Immature natural killer cell (primary cell): ENCODE data around the gene ZNF799. TPM values are rescaled to one million over a fixed set of nuclear protein-coding genes. Genes with fewer than 3 reads are reported as not detected.
"Not testable (repeated sequence)": the region's sequence is repeated elsewhere in the genome, so short reads cannot be mapped to it uniquely, and the experiment has no call there.

Experiments used
- DNase-seq, 3 donors: peaks; one replicate each; pipeline ENCODE4 v3.0.0; 2022; ENCODE audit warnings: mixed read lengths in 1 of 3
- H3K27ac Mint-ChIP-seq, 6 donors: one replicate each; pipeline ENCODE4 v1.8.0; 2020; ENCODE audit warnings: mixed read lengths in 6 of 6, mild to moderate bottlenecking in 5 of 6, inconsistent platforms in 4 of 6, moderate library complexity in 3 of 6
- H3K27me3 Mint-ChIP-seq, 3 donors: one replicate each; pipeline ENCODE4 v1.8.0; 2020 to 2021; ENCODE audit warnings: low read depth in 3 of 3, mild to moderate bottlenecking in 3 of 3, mixed read lengths in 3 of 3, moderate library complexity in 3 of 3, inconsistent platforms in 1 of 3
- H3K36me3 Mint-ChIP-seq, 3 donors: one replicate each; pipeline ENCODE4 v1.8.0; 2020; ENCODE audit warnings: mixed read lengths in 3 of 3, inconsistent platforms in 2 of 3, mild to moderate bottlenecking in 2 of 3
- H3K4me1 Mint-ChIP-seq, 2 donors: one replicate each; pipeline ENCODE4 v1.8.0; 2020; ENCODE audit warnings: inconsistent platforms in 2 of 2, mild to moderate bottlenecking in 2 of 2, mixed read lengths in 2 of 2, moderate library complexity in 1 of 2
- H3K4me3 Mint-ChIP-seq, 5 donors: one replicate each; pipeline ENCODE4 v1.8.0; 2020; ENCODE audit warnings: mild to moderate bottlenecking in 5 of 5, mixed read lengths in 5 of 5, inconsistent platforms in 3 of 5, moderate library complexity in 3 of 5
- H3K9me3 Mint-ChIP-seq, 6 donors: one replicate each; pipeline ENCODE4 v1.8.0; 2020; ENCODE audit warnings: mild to moderate bottlenecking in 6 of 6, mixed read lengths in 6 of 6, inconsistent platforms in 4 of 6, moderate library complexity in 3 of 6
- polyA plus RNA-seq, 3 donors: library from polyadenylated mRNA; unstranded; fragments of 300-500 nt; fragmentation: Illumina TruSeq; gene quantifications; one replicate each; pipeline ENCODE4 v1.2.3, GENCODE V29; 2021

The ZNF799 gene
- polyA plus RNA-seq, 3 donors from 2014 or later, result 4.5 to 9.1 (median 4.7) TPM

DNA sequence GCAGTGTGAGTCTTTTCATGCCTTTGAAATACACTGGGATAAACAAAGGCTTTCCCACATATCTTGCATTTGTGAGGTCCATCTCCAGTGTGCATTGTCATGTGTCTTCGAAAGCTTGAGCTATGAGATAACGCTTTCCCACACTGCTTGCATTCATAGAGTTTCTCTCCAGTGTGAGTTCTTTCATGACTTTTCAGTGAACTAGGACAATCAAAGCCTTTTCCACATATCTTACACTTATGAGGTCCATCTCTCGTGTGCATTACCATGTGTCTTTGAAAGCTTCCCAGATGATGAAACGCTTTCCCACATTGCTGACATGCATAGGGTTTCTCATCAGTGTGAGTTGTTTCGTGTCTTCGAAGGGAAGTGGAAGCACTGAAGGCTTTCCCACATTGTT, 9.9 kb downstream of the ZNF799 start:
- not testable (repeated sequence) for H3K4me3 Mint-ChIP-seq, H3K27me3 Mint-ChIP-seq, H3K27ac Mint-ChIP-seq, DNase-seq
- peaks cover 0 to 10% of the 10 kb centered on the region in 2 donors for H3K4me1 Mint-ChIP-seq
- H3K9me3 Mint-ChIP-seq, result peaks cover 0 to 38% (median 11%) of the 10 kb centered on the region in 6 donors
- H3K36me3 Mint-ChIP-seq, result peaks cover 44 to 71% (median 61%) of the 10 kb centered on the region in 3 donors

DNA sequence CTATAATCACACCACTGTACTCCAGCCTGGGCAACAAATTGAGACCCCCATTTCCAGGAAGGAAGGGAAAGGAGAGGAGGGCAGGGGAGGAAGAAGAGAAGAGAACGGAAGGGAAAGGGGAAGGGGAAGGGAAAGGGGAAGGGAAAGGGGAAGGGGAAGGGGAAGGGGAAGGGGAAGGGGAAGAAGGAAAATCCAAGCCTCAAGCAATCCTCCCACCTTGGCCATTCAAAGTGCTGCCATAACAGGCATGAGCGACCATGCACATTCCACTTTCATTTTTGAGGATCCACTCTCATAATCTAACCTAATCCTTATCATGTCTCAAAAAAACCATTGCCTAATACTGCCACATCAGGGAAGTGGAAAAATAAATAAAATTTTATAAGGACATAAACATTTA, 14.7 kb downstream of the ZNF799 start:
- not testable (repeated sequence) for DNase-seq, H3K4me3 Mint-ChIP-seq, H3K27me3 Mint-ChIP-seq, H3K27ac Mint-ChIP-seq, H3K4me1 Mint-ChIP-seq
- Mint-ChIP-seq H3K36me3 (peaks cover 36 to 58% (median 53%) of the 10 kb centered on the region in 3 donors), H3K9me3 (peaks cover 0 to 41% (median 9%) of the 10 kb centered on the region in 6 donors)

DNA sequence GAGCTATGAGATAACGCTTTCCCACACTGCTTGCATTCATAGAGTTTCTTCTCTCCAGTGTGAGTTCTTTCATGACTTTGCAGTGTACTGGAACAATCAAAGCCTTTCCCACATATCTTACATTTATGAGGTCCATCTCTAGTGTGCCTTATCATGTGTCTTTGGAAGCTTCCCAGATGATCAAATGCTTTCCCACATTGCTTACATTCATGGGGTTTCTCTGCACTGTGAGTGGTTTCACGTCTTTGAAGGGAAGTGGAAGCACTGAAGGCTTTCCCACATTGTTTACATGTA, 20.7 kb downstream of the ZNF799 start:
- no peak overlapping the region for H3K4me3 Mint-ChIP-seq
- no peaks in the 10 kb centered on the region for H3K4me1 Mint-ChIP-seq
- H3K9me3 Mint-ChIP-seq, result peaks cover 16 to 69% (median 46%) of the 10 kb centered on the region in 6 donors
- peaks cover 0 to 6% (median 0%) of the 10 kb centered on the region in 3 donors for H3K27me3 Mint-ChIP-seq
- no peak for DNase-seq
- no peak overlapping the region for H3K27ac Mint-ChIP-seq
- peaks cover 48 to 57% (median 55%) of the 10 kb centered on the region in 3 donors for H3K36me3 Mint-ChIP-seq

DNA sequence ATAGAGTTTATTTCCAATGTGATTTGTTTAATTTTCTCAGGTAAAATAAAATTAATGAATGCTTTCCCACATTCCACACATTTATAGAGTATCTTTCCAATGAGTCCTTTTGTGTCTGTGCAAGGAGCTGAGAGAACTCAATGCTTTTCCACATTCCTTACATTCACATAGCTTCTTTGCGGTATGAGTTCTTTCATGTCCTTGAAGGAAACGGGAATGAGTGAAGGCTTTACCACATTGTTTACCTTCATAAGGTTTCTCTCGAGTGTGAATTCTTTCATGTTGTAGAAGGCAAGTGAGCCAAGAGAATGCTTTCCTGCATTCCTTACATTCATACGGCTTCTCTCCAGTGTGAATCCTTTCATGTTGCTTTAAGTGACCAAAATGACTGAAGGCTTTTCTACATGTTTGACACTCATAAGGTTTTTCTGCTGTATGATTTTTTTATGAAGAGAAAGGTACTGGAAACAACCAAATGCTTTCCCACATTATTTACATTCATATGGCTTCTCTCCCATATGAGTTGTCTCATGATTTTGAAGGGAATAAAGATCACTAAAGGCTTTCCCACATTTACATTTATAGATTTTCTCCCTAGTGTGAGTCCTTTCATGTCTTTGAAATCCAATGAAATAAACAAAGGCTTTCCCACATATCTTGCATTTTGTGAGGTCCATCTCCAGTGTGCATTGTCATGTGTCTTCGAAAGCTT, 21.2 kb downstream of the ZNF799 start:
- Mint-ChIP-seq H3K9me3 (peaks cover 16 to 64% (median 48%) of the 10 kb centered on the region in 6 donors), H3K4me1 (no peaks in the 10 kb centered on the region), H3K27ac (no peak overlapping the region), H3K4me3 (no peak overlapping the region), H3K27me3 (peaks cover 0 to 6% (median 0%) of the 10 kb centered on the region in 3 donors), H3K36me3 (peaks cover 47 to 57% (median 55%) of the 10 kb centered on the region in 3 donors)
- DNase-seq, result no peak

DNA sequence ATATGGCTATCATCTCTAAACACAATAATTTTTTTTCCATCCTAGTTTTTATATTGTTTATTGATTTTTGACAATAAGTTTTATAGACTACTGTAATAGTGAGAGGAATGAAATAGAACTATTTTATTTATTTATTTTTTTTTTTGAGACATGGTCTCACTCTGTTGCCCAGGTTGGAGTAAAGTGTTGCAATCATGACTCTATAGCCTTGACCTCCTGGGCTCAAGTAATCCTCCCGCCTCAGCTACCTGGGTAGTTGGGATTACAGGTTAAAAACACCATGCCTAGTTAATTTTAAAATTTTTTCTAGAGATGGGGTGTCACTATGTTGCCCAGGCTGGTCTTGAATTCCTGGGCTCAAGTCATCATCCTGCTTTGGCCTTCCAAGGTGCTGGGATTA, 27.0 kb downstream of the ZNF799 start:
- Mint-ChIP-seq H3K36me3 (peaks cover 15 to 24% (median 17%) of the 10 kb centered on the region in 3 donors), H3K4me3 (no peak overlapping the region), H3K27me3 (peaks cover 0 to 4% (median 3%) of the 10 kb centered on the region in 3 donors), H3K4me1 (no peaks in the 10 kb centered on the region), H3K27ac (no peak overlapping the region), H3K9me3 (peaks cover 8 to 38% (median 25%) of the 10 kb centered on the region in 6 donors)
- no peak for DNase-seq

DNA sequence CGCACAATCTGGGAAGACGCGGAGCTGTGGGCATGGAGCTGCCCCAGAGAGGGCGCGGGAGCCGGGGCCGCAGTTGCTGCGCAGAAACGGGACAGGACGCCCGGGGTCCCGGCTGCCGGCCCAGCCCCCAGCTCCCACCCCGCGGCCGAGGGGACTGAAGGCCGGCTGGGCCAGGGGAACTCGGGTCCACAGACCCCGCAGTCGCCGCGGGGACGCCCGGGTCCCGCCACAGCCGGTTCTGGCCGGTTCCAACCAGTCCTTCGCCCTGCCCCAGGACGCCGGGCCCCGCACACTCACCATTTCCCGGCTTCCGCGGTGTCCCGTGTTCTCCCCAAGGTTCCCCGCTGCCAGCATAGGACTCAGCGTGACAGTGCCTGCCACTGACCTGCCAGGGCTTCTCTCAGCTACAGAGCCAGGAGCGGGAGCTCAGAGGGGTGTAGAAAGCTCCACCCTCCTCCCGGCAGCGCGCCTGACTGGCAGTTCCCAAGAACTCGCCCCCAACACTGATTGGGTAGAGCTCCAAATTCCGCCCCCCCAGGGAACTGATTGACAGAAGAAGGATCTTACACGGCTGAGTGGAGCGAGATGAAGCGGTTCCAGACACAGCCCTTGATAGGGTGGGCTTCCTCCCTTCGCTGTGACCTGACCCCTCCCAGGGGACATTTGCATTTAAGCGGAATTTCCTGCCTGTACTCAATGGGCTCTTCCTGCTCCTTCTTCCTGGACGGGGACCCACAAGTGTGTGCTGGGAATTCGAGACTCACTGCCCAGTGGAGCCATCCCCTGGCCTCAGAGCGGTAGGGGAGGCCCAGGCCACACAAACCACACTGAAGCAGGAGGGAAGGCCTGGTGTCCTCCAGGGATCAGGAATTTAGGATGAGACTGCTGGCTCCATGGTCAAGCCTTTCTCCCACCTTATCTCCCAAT, 35.6 kb downstream of the ZNF799 start, which contains the start of gene ZNF442:
TSS of gene ZNF442 (minus strand) at position 448 of the 927 bp plus-strand sequence. CDS start 2,052 bp downstream, outside the sequence.
- DNase-seq, result peak; percentile 72 to 81 (median 80)
- Mint-ChIP-seq H3K9me3 (peaks cover 0 to 12% (median 0%) of the 10 kb centered on the region in 6 donors), H3K4me1 (peaks cover 28 to 33% of the 10 kb centered on the region in 2 donors), H3K36me3 (no peaks in the 10 kb centered on the region), H3K27ac (peak within 1 kb of the TSS; percentile 68 to 91 (median 77)), H3K27me3 (peaks cover 0 to 6% (median 3%) of the 10 kb centered on the region in 3 donors), H3K4me3 (peak within 1 kb of the TSS; percentile 93 to 99 (median 97))

DNA sequence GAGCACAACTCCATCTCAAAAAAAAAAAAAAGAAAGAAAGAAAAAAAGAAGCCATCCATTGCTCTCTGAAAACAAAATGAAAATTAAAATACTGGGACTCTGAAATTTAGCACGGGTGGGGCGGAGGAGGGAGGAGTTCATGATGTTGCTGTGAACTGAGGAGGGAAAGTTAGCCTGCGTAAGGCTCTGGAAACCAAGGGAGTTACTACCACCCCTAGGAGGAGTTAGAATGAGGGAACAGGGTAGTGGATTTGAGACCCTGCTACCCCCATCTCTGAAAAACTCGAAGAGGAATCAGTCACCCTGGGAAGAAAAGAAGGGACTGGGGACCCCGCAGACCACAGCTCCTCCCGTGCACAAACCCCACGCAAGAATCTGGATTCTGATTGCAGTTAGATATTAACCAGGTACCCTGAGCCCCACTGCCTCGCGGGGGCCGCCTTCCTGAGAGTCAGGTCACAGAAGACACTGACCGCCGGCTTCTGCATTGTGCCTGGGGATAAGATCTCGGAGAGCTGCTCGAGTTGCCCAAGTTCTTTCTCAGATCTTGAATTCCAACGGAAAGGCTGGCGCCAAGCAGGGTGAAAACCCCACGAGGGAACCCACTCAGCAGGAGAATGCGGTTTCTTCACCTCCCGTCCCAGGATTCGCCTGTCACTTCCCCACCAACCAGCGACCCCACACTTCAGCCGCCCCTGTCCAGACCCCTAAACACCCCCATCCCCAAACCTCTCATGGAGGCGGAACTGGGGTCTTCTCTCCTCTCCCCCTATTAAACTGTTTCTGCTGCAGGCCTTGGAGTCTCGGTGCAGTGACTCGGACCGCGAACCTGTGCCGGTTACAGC, 36.5 kb downstream of the ZNF799 start:
- peak overlapping the region; percentile 88 to 98 (median 96) for H3K4me3 Mint-ChIP-seq
- H3K4me1 Mint-ChIP-seq, result peaks cover 28 to 33% of the 10 kb centered on the region in 2 donors
- H3K27ac Mint-ChIP-seq, result peak overlapping the region in 5 of 6 donors; percentile 51 to 88 (median 64)
- no peaks in the 10 kb centered on the region for H3K36me3 Mint-ChIP-seq
- DNase-seq, result peak in 1 of 3 donors; percentile 1
- peaks cover 0 to 6% (median 3%) of the 10 kb centered on the region in 3 donors for H3K27me3 Mint-ChIP-seq
- peaks cover 0 to 12% (median 0%) of the 10 kb centered on the region in 6 donors for H3K9me3 Mint-ChIP-seq

DNA sequence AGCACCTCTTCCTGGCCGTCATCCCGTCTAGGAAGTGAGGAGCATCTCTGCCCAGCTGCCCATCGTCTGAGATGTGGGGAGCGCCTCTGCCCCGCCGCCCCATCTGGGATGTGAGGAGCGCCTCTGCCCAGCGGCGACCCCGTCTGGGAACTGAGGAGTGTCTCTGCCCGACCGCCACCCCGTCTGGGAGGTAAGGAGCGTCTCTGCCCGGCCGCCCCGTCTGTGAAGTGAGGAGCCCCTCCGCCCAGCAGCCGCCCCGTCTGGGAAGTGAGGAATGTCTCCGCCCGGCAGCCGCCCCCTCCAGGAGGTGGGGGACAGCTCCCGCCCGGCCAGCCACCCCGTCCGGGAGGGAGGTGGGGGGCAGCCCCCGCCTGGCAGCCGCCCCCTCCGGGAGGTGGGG, 38.8 kb downstream of the ZNF799 start:
- not testable (repeated sequence) for H3K9me3 Mint-ChIP-seq, H3K27ac Mint-ChIP-seq

DNA sequence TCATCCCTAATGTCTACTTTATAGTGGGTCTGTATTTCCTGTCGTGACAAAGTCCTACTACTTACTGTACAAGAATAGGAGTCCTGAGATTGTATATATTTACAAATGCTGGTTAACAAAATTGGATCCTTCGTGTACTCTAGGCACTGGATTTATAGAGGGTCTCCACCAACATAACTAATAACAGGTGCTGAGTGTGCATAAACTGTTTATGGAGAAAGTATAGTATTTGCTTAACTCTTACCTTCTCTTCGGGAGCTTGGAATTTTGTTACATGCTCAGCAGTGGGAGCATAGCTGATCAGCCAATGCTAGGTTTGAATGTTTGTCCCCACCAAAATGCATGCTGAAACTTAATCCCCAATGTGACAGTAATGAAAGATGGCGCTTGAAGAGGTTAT, 47.7 kb downstream of the ZNF799 start:
- Mint-ChIP-seq H3K4me3 (no peak overlapping the region), H3K27ac (no peak overlapping the region), H3K4me1 (no peaks in the 10 kb centered on the region), H3K27me3 (peaks cover 0 to 2% (median 0%) of the 10 kb centered on the region in 3 donors), H3K36me3 (peaks cover 32 to 56% (median 39%) of the 10 kb centered on the region in 3 donors), H3K9me3 (peaks cover 20 to 59% (median 51%) of the 10 kb centered on the region in 6 donors)
- DNase-seq, result no peak

More for the DNA sequence above, 38.8 kb downstream of the ZNF799 start:
- not testable (repeated sequence) for H3K4me3 Mint-ChIP-seq, H3K36me3 Mint-ChIP-seq, H3K27me3 Mint-ChIP-seq, DNase-seq
- H3K4me1 Mint-ChIP-seq, result peaks cover 28 to 33% of the 10 kb centered on the region in 2 donors

DNA sequence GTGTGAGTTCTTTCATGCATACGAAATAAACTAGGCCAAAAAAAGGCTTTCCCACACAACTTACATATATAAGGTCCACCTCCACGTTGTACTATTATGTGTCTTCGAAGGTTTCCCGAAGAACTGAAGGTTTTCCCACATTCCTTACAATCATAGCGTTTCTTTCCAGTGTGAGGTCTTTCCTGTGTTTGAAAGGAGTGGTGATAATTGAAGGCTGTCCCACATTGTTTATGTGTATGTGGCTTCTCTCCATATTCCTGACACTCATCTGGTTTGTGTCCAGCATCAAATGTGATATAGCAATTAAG, 50.2 kb downstream of the ZNF799 start:
- peaks cover 32 to 53% (median 39%) of the 10 kb centered on the region in 3 donors for H3K36me3 Mint-ChIP-seq
- H3K9me3 Mint-ChIP-seq, result peaks cover 20 to 60% (median 54%) of the 10 kb centered on the region in 6 donors
- H3K4me1 Mint-ChIP-seq, result no peaks in the 10 kb centered on the region

DNA sequence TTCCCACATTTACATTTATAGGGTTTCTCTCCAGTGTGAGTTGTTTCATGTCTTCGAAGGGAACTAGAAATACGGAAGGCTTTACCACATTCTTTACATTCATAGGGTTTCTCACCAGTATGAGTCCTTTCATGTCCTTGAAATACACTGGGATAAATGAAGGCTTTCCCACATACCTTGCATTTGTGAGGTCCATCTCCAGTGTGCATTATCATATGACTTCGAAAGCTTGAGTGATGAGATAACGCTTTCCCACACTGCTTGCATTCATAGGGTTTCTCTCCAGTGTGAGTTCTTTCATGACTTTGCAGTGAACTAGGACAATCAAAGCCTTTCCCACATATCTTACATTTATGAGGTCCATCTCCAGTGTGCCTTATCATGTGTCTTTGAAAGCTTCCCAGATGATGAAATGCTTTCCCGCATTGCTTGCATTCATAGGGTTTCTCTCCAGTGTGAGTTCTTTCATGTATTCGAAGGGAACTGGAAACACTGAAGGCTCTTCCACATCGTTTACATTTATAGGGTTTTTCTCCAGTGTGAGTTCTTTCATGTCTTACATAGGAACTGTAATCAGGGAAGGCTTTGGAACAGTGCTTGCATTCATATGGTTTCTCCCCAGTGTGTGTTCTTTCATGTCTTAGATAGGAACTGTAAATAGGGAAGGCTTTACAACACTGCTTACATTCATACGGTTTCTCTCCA, 50.7 kb downstream of the ZNF799 start:
- no peak for DNase-seq
- H3K27ac Mint-ChIP-seq, result no peak overlapping the region
- H3K4me1 Mint-ChIP-seq, result no peaks in the 10 kb centered on the region
- H3K9me3 Mint-ChIP-seq, result peaks cover 20 to 60% (median 54%) of the 10 kb centered on the region in 6 donors
- peaks cover 32 to 53% (median 39%) of the 10 kb centered on the region in 3 donors for H3K36me3 Mint-ChIP-seq
- H3K27me3 Mint-ChIP-seq, result peaks cover 0 to 2% (median 0%) of the 10 kb centered on the region in 3 donors
- no peak overlapping the region for H3K4me3 Mint-ChIP-seq

More for the DNA sequence above, 50.2 kb downstream of the ZNF799 start:
- peaks cover 0 to 2% (median 0%) of the 10 kb centered on the region in 3 donors for H3K27me3 Mint-ChIP-seq
- no peak for DNase-seq
- H3K27ac Mint-ChIP-seq, result no peak overlapping the region
- no peak overlapping the region for H3K4me3 Mint-ChIP-seq

DNA sequence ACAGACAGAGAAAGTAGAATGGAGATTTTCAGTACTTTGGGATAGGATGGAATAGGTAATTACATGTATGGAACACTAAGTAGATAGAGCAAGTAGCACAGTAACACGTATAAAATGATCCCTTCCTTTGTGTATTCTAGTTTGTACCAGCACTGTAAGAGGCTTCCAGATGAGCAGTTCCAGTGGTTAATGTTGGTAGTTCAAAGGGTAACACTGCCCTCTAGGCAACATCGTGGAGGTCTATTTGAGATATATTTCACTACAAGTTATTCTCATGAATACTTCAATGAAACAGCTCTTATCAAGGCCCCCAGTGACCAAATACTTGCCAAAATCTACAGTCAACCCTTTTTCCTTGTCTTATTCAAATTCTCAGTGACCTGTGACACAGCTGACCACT, 54.2 kb downstream of the ZNF799 start:
- H3K4me1 Mint-ChIP-seq, result no peaks in the 10 kb centered on the region
- no peak overlapping the region for H3K4me3 Mint-ChIP-seq
- peaks cover 0 to 2% (median 0%) of the 10 kb centered on the region in 3 donors for H3K27me3 Mint-ChIP-seq
- peaks cover 18 to 28% (median 26%) of the 10 kb centered on the region in 3 donors for H3K36me3 Mint-ChIP-seq
- H3K27ac Mint-ChIP-seq, result no peak overlapping the region
- H3K9me3 Mint-ChIP-seq, result peaks cover 15 to 36% (median 30%) of the 10 kb centered on the region in 6 donors
- peak in 1 of 3 donors; percentile 45 for DNase-seq
